NCI-H82 (cell line): ENCODE data around the gene MRFAP1L1.
"Not testable (repeated sequence)": the region's sequence is repeated elsewhere in the genome, so short reads cannot be mapped to it uniquely, and the experiment has no call there.

Source experiments
- DNase-seq: peaks from one replicate; lab custom pipeline; 2025; lab: John Stamatoyannopoulos, UW

The MRFAP1L1 gene

DNA sequence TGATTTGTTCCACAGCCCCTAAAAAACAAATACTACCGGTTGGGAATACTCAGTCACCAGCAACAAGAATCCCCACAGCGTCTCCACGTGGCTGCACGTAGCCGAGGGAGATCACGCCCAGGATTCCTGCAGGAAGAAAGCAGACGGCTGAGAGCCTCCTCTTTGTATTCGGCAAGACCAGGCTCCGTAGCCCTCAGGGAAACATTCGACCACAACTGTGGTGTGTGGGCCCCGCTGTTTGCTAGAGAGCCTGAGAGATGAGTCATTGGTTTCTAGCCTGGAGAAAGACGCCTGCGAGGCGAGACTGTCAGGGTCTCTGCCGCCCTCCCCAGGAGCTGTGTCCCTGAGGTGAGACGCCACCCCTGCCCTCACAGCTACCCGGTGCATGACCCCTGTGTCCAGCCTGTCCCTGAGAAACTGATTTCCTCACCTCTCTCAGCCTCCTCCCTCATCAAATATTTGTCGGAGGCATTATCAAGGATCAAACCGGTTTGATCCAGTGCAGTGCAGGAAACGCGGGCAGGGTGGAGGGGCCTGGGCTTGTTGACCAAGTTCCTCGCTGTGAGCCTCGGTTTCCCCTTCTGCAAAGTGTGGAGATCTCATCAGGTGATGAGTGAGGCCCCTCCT lies 20.7 kb downstream of the MRFAP1L1 start:
- DNase-seq, result no peak

GRCh38 chr4:6687947-6688878 lies 21.5 kb downstream of the MRFAP1L1 start:
- no peak for DNase-seq

DNA sequence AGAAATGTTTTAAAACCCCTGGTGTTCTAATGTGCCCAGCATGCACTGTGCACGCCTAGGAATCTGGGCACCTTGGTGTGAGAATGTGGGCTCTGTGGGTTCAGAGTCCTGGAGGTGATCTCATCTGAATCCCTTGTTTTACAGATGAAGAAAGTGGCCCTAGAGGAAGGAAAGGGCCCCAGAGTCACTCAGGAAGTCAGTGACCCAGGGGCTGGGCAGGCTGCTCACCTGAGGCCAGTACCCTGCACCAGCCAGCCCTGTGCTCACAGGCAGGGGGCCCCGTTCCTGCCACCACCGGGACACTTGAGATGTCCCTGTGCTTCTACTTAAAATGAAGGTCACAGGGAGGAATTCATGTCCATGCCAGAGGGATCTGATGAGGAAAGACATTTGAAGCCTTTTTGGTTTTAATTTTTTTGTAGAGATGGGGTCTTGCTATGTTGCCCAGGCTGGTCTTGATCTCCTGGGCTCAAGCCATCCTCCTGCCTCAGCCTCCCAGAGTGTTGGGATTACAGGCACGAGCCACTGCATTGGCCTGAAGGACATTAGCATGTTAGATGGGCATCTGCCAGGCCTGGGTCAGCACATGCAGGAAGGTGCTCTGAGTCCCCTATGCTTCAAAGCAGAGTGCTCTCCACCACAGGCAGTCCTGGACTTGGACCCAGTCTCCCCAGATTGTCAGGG lies 23.4 kb downstream of the MRFAP1L1 start:
- DNase-seq, result no peak

DNA sequence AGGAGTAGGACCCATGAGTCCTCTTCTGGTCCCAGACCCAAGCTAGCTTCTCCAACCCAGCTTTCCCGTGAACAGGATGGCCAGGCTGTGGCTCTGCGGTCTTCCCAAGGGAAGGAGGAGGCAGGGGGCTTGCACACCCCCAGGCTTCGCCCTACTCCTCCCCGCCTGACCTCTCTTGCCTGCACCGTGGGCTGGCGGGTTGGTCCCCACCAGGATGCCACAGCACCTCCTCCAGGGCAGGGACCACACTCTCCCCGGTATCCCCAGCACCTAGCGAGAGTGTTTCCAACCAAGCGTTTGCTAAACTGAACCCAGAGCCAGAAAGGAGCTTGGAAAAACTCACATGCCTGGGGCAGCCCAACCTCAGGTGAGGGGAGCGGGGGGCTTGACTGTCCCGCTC lies 25.0 kb downstream of the MRFAP1L1 start:
- no peak for DNase-seq

GRCh38 chr4:6682862-6683590 lies 26.6 kb downstream of the MRFAP1L1 start:
- DNase-seq, result no peak

DNA sequence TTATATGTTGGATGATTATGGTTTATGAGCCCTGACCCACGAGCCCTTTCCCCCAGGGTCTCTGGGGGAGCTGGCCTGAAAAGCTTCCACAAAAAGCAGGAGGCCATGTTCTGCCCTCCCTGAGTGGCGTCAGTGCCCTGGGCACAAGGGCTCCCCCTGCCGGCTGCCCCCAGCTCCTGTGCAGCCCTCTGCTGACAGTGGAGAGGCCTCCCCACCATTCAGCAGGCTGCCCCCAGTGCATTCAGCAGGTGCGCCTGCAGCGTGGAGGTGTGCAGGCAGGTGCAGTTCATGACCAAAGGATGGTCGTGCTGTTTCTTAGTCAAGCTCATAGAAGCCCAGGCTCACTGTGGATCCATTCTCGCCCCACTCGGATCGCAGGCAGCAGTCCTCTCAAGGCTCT lies 28.5 kb downstream of the MRFAP1L1 start:
- DNase-seq, result peak; percentile 24

DNA sequence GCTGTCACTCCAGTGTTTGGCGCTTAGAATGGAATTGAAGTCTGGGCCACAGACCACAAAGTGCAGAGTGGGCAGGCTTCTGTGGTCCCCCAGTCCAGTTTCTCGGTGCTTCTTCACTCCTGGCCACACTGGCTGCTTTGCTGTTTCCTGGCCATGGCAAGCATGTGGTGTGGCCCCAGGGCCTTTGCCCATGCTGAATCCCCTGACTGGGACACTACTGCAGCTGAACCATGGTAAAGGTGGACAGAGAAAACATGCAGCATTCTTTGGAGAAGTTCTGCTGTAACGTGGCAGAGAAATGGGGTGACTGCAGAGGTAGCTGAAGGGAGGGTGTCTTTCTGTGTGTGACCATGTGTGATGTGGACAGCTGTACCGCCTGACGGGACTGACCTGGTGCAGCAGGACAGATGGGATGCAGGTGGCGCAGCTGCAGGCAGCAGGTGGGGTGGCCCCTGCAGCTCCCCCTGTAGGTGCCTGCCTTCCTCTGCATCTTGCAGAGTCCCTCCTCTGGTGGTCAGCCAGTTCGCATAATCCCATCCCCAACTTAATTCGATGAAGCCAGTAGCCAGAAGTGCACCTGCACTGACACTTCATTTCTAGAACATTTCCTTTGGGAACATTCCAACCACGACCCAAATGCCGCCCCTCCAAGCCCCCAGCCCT lies 29.2 kb downstream of the MRFAP1L1 start:
- peak; percentile 40 for DNase-seq

DNA sequence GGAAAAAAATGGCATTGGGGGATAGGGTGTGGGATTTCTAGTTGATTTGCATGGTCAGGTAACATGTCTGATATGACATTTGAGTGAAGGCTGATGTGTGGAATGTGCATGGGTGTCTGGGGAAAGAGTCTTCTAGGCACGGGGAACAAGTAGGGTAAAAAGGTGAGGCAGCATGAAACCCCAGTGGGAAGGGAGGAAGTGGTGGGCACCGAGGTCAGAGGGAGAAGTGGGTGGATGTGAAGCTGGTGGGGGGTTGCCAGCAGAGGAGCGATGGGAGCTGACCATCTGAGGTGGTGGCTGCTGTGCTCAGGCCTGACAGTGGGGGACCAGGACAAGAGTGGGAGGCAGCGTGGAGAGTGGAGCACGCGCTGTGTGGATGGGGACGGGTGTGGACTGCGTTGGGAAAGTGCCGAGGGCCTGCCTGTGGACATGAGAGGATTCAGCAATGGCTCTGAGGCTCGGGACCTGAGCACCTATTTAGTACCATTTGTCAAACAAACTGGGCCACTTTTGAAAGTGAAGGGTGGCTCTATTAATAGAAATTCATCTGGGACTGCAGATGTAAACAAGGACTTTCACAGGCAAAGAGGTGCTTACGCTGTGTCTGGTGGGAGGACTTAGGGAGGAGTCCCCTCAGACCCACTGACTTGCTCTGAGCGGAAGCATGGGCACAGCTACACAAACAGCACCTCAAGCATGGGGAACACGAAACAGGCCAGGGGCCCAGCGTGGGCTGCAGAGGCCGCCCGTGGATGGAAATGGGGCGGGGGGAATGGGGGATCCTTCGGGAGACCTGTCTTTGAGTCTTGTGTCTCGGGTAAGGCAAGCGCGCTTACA lies 32.7 kb downstream of the MRFAP1L1 start:
- DNase-seq, result no peak

GRCh38 chr4:6674500-6675149 lies 35.0 kb downstream of the MRFAP1L1 start:
- DNase-seq, result peak; percentile 48

- peak; percentile 95 for DNase-seq
Measured at GRCh38 chr4:6673660-6674499, 35.8 kb downstream of the MRFAP1L1 start.

- DNase-seq, result peak; percentile 28
Measured at GRCh38 chr4:6673191-6673659, 36.4 kb downstream of the MRFAP1L1 start.

- not testable (repeated sequence) for DNase-seq
Measured at GRCh38 chr4:6672541-6673190, 37.0 kb downstream of the MRFAP1L1 start.

DNA sequence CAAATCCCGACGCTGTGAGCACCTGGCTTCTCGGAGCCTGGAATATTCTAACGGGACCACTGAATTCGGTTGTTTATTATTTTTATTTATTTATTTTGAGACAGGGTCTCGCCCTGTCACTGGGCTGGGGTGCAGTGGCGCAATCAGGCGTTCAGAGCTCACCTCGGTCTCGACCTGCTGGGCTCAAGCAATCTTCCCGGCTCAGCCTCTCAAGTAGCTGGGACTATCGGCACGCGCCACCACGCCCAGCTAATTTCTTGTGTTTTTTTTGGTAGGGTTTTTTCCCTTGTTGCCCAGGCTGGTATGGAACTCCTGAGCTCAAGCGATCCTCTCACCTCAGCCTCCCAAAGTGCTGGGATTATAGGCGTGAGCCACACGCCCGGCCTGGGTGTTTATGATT lies 37.5 kb downstream of the MRFAP1L1 start:
- DNase-seq, result no peak

GRCh38 chr4:6671648-6672047 lies 38.0 kb downstream of the MRFAP1L1 start:
- no peak for DNase-seq

DNA sequence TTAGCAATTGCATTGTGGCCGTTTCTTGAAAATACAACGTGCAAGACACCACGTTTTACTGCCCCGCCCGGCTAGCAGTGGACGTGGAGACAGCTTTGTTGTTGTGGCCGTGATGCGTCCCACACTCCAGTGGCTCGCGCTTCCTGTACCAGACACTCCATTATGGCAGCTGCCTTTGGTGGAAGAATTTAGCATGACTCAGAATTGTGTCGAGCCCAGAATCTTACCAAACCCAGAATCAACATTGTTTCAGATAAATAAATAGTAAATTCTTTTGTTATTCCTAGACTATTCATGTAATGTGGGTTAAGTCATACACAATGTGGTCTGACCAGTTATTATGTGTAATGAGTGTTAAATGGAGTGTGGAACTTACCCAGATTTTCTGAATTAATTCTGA lies 41.3 kb downstream of the MRFAP1L1 start:
- no peak for DNase-seq

DNA sequence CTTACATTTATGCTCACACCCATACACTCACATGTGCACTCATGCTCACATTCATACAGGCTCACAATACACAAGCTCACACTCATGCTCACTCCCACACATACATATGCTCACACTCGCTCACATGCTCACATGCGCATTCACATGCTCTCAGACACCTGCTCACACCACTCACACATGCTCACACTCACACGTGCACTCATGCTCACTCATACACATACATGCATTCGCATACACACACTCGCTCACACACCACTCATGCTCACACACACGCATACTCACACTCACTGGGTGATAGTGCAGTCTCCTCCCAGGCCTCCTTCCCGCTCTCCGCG lies 44.4 kb downstream of the MRFAP1L1 start:
- no peak for DNase-seq

DNA sequence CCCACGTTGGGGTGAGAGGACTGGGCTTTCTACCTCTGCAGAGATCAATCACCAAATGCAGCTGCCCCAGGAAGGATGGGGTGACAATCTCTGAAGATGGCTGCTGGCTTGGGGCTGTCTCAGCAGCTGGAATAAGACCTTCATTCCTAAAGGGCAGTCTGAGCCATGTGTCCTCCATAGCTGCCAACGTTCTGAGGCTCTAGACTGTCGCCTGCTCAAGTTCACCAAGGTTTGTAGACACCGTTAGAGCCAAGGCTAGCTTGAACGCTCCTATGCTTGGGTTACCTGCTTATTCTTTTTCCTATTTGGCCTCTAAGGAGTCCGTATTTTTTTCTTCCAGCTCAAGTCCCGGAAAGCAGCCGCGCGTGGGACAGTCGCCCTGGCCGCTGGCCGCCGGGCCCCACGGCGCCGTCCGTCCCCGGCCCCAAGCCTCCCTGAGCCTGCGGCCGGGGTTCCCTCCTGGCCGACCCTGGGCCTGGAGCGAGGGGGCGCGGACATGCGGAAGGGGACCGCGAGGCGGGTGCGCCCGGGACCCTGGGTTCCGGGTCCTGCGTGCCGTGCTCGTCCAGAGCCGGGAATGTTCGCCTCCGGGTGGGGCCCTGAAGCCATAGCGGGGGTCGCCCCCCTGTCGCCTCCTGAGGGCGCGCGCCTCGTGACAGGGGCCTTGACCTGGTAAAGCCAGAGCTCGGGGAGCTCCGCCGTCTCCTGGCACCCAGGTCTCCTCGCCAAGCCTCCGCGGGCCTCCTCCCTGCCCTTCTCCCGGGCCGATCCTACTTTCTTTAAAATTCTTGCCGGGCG lies 45.9 kb downstream of the MRFAP1L1 start:
- DNase-seq, result no peak

GRCh38 chr4:6662591-6662990 lies 47.1 kb downstream of the MRFAP1L1 start:
- DNase-seq, result no peak
